OCI-LY1 (cell line): ENCODE measurements around the gene NFKBIL1.
A peak's percentile ranks its signal among the peaks of the same experiment; 100 is the strongest.

Source experiments
- H2AFZ ChIP-seq: fragments of 200-600 bp; sonication (generic), shearing (Covaris generic); 2 replicates; pipeline ENCODE4 v1.6.0; 2014; ENCODE audit warnings: antibody characterized with exemption, mild to moderate bottlenecking, low read length
- H3F3A ChIP-seq: fragments of 200-600 bp; sonication (generic), shearing (Covaris generic); 2 replicates; pipeline ENCODE4 v1.6.0; 2014; ENCODE audit warnings: mild to moderate bottlenecking, antibody characterized with exemption, low read length, moderate library complexity; ENCODE audit not compliant: insufficient read depth
- H3K27ac ChIP-seq: fragments of 200-600 bp; sonication (generic); 2 replicates; pipeline ENCODE4 v1.5.1; 2014; ENCODE audit warnings: low read length, mixed run types, mild to moderate bottlenecking, low read depth; ENCODE audit not compliant: poor library complexity, severe bottlenecking
- H3K27me3 ChIP-seq: fragments of 200-600 bp; sonication (generic); 2 replicates; pipeline ENCODE4 v1.6.0; 2014; ENCODE audit warnings: antibody characterized with exemption, mild to moderate bottlenecking, low read length, moderate library complexity; ENCODE audit not compliant: insufficient read depth
- H3K36me3 ChIP-seq: fragments of 200-600 bp; sonication (generic); 2 replicates; pipeline ENCODE4 v1.6.1; 2014; ENCODE audit warnings: mild to moderate bottlenecking, antibody characterized with exemption, low read length, moderate library complexity, mixed read lengths; ENCODE audit not compliant: insufficient read depth
- H3K4me1 ChIP-seq: fragments of 200-600 bp; sonication (generic); 2 replicates; pipeline ENCODE4 v1.5.1; 2014; ENCODE audit warnings: mild to moderate bottlenecking, low read length, moderate library complexity; ENCODE audit not compliant: insufficient read depth, severe bottlenecking
- H3K4me2 ChIP-seq: fragments of 200-600 bp; sonication (generic), shearing (Covaris generic); 2 replicates; pipeline ENCODE4 v1.6.1; 2014; ENCODE audit warnings: low read length
- H3K4me3 ChIP-seq: fragments of 200-600 bp; sonication (generic); 2 replicates; pipeline ENCODE4 v1.5.1; 2014; ENCODE audit warnings: low read length, low read depth, mild to moderate bottlenecking, mixed read lengths; ENCODE audit not compliant: poor library complexity, severe bottlenecking
- H3K79me2 ChIP-seq: fragments of 200-600 bp; shearing (Covaris generic); 2 replicates; pipeline ENCODE4 v1.6.1; 2016; ENCODE audit warnings: mixed run types, low read length, mixed read lengths; ENCODE audit not compliant: insufficient read depth
- H3K9ac ChIP-seq: fragments of 200-600 bp; sonication (generic), shearing (Covaris generic); 2 replicates; pipeline ENCODE4 v1.6.1; 2014; ENCODE audit warnings: mild to moderate bottlenecking, low read length, mixed read lengths
- H3K9me2 ChIP-seq: fragments of 200-600 bp; sonication (generic), shearing (Covaris generic); 2 replicates; pipeline ENCODE4 v1.6.1; 2014; ENCODE audit warnings: low read depth, mild to moderate bottlenecking, low read length, mixed read lengths
- H3K9me3 ChIP-seq: fragments of 200-600 bp; shearing (Covaris generic); 2 replicates; pipeline ENCODE4 v1.6.1; 2014; ENCODE audit warnings: low read length, mixed read lengths
- H4K20me1 ChIP-seq: fragments of 200-600 bp; sonication (generic), shearing (Covaris generic); 2 replicates; pipeline ENCODE4 v1.6.0; 2016; ENCODE audit warnings: mild to moderate bottlenecking, low read length; ENCODE audit not compliant: insufficient read depth
- CTCF ChIP-seq: fragments of 200-600 bp; sonication (generic), shearing (Covaris generic); IDR thresholded peaks from 2 replicates; pipeline ENCODE4 v1.5.1; 2017; ENCODE audit warnings: mild to moderate bottlenecking, antibody characterized with exemption, low read length, moderate library complexity, mixed read lengths
- EZH2 ChIP-seq: fragments of 200-600 bp; sonication (generic), shearing (Covaris generic); IDR thresholded peaks from 2 replicates; pipeline ENCODE4 v1.8.0; 2017; ENCODE audit warnings: borderline replicate concordance, mixed run types, mild to moderate bottlenecking, antibody characterized with exemption, low read length, moderate library complexity, mixed read lengths

The NFKBIL1 gene

GRCh38 chr6:31534521-31535040, 12.8 kb upstream of the NFKBIL1 start:
- Histone ChIP-seq H2AFZ (no peak overlapping the region), H3K4me3 (no peak overlapping the region), H3K4me2 (no peak overlapping the region), H3K27ac (no peak overlapping the region), H3K4me1 (peaks cover 16% of the 10 kb centered on the region), H3K27me3 (no peaks in the 10 kb centered on the region), H3K9ac (no peak overlapping the region), H3K36me3 (peaks cover 98% of the 10 kb centered on the region), H3K9me3 (no peaks in the 10 kb centered on the region), H3K9me2 (no peaks in the 10 kb centered on the region), H4K20me1 (no peaks in the 10 kb centered on the region), H3K79me2 (peaks cover 17% of the 10 kb centered on the region), H3F3A (peaks cover 14% of the 10 kb centered on the region; the same call in 1 of the 2 replicates)
- TF ChIP-seq CTCF, result no peak
- no peak for TF ChIP-seq EZH2

- TF ChIP-seq EZH2 (no peak), CTCF (no peak)
- H3K9me2 ChIP-seq, result no peaks in the 10 kb centered on the region
Measured at GRCh38 chr6:31535538-31536324, 11.7 kb upstream of the NFKBIL1 start.

GRCh38 chr6:31538805-31539400, 8.5 kb upstream of the NFKBIL1 start:
- H3F3A ChIP-seq, result no peaks in the 10 kb centered on the region
- no peaks in the 10 kb centered on the region for H3K27me3 ChIP-seq
- H3K9me2 ChIP-seq, result no peaks in the 10 kb centered on the region
- no peaks in the 10 kb centered on the region for H4K20me1 ChIP-seq
- H3K79me2 ChIP-seq, result peaks cover 39% of the 10 kb centered on the region
- TF ChIP-seq EZH2 (no peak), CTCF (no peak)
- H2AFZ ChIP-seq, result no peak overlapping the region
- H3K4me2 ChIP-seq, result peak overlapping the region; percentile 87
- H3K27ac ChIP-seq, result no peak overlapping the region
- H3K9ac ChIP-seq, result no peak overlapping the region; the same call in 1 of the 2 replicates
- no peaks in the 10 kb centered on the region for H3K9me3 ChIP-seq
- peak overlapping the region; percentile 81 for H3K4me3 ChIP-seq
- peaks cover 72% of the 10 kb centered on the region for H3K36me3 ChIP-seq
- peaks cover 35% of the 10 kb centered on the region for H3K4me1 ChIP-seq

More at GRCh38 chr6:31535538-31536324, 11.7 kb upstream of the NFKBIL1 start:
- Histone ChIP-seq H3K4me2 (no peak overlapping the region), H3K9me3 (no peaks in the 10 kb centered on the region), H3K4me1 (peaks cover 27% of the 10 kb centered on the region), H3K27ac (no peak overlapping the region), H3K27me3 (no peaks in the 10 kb centered on the region), H3F3A (peaks cover 8% of the 10 kb centered on the region; the same call in 1 of the 2 replicates), H3K36me3 (peaks cover 98% of the 10 kb centered on the region), H3K4me3 (no peak overlapping the region), H2AFZ (no peak overlapping the region), H4K20me1 (no peaks in the 10 kb centered on the region), H3K9ac (no peak overlapping the region), H3K79me2 (peaks cover 29% of the 10 kb centered on the region)
